ENCODE results near the gene LRP2. TPM values are rescaled to one million over a fixed set of nuclear protein-coding genes. Genes with fewer than 3 reads are reported as not detected.
"Not testable (repeated sequence)": the region's sequence is repeated elsewhere in the genome, so short reads cannot be mapped to it uniquely, and the experiment has no call there.

Gene LRP2
- total and polyA plus RNA-seq, 8 donors, result 2.5 to 34.6 (median 4.0) TPM

DNA sequence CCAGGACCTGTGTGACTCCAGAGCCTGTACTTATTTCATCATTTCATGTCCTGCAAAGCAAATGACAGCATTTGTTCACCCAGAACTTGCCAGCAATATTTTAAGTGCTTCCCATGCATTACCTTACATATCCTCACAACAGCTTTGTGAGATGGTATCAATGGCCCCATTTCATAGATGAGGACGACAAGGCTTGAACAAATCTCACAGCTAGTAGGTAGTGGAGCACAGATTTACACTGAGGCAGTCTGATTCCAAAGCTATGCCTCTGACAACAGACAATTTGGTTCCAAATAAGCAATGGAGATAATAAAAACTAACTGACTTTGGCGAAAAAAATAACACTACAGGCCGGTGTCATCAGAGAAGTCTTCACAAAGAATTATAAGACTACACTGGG is 33.5 kb downstream of the LRP2 start:
- H3K9me3 ChIP-seq, result no peaks in the 10 kb centered on the region
- peaks cover 0 to 5% of the 10 kb centered on the region in 2 donors for H3K27me3 ChIP-seq
- no peaks in the 10 kb centered on the region for H3K36me3 ChIP-seq
- intact Hi-C loops (cut with DNase I), result no loop called here
- no peak overlapping the region for H3K4me3 ChIP-seq
- no peak overlapping the region for H3K27ac ChIP-seq
- no peak for TF ChIP-seq CTCF (IDR thresholded peaks at IDR 0.05)
- ATAC-seq (no peak), DNase-seq (no peak)
- no peaks in the 10 kb centered on the region for H3K4me1 ChIP-seq

DNA sequence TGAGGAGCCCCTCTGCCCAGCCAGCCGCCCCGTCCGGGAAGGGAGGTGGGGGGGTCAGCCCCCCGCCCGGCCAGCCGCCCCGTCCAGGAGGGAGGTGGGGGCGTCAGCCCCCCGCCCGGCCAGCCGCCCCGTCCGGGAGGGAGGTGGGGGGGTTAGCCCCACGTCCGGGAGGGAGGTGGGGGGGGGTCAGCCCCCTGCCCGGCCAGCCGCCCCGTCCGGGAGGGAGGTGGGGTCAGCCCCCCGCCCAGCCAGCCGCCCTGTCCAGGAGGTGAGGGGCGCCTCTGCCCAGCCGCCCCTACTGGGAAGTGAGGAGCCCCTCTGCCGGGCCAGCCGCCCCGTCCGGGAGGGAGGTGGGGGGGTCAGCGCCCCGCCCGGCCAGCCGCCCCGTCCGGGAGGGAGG is 34.5 kb downstream of the LRP2 start:
- H3K4me1 ChIP-seq; intact Hi-C loops (cut with DNase I); ATAC-seq; H3K36me3 ChIP-seq; H3K9me3 ChIP-seq; H3K4me3 ChIP-seq; DNase-seq; H3K27ac ChIP-seq: not testable (repeated sequence)
- H3K27me3 ChIP-seq, result peaks cover 0 to 11% of the 10 kb centered on the region in 2 donors

DNA sequence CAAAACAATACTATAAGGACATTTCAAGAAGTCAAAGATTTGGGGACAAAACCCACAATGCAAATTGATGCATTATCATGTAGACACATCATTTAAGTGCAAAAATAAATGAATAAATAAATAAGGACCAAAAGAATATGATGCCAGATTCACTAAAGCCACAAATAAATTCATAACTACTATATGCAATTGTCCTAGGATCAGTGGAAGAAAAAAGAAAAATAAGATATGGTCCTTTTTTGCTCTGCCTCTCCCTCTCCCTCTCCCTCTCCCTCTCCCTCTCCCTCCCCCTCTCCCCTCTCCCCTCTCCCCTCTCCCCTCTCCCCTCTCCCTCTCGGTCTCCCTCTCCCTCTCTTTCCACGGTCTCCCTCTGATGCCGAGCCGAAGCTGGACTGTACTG is 36.4 kb downstream of the LRP2 start:
- intact Hi-C loops (cut with DNase I); H3K27ac ChIP-seq; H3K36me3 ChIP-seq; DNase-seq; H3K4me3 ChIP-seq; ATAC-seq; H3K9me3 ChIP-seq; H3K4me1 ChIP-seq: not testable (repeated sequence)
- H3K27me3 ChIP-seq, result peaks cover 0 to 11% of the 10 kb centered on the region in 2 donors

DNA sequence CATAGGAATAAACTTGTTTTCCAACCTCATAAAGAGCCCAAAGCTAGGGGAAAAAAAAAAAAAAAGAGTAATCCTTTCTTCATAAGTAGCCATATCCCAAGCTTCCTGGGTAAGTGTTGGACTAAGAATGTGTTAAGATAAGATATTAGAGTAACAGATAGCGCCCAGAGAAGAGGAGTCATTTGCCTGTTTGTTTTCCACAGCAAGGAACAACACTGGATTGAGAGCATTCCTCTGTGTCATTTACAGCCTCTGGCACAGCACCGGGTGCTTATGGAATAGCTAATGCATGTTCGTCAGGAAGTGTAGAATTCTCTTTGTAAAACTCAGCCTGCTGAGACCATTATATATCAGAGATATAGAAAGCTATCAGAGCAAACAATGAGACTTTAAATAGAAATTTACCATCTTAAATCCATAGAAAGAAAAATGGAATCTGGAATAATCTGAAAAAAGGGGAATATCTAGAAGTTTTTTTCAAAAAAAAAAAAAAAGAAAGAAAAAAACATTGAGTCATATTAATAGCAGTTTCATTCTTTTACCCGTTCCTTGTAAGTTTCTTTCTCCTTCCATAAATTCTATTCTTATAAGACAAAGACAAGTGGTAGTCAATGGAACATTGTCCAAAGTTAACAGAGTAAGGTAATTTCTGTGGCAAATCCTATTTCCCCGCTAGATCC is 37.6 kb downstream of the LRP2 start:
- Histone ChIP-seq H3K36me3 (no peaks in the 10 kb centered on the region), H3K9me3 (no peaks in the 10 kb centered on the region), H3K4me3 (no peak overlapping the region), H3K27ac (no peak overlapping the region), H3K4me1 (no peaks in the 10 kb centered on the region), H3K27me3 (peaks cover 0 to 7% of the 10 kb centered on the region in 2 donors)
- no peak for TF ChIP-seq CTCF (IDR thresholded peaks at IDR 0.05)
- no peak for DNase-seq
- ATAC-seq, result no peak
- intact Hi-C loops (cut with DNase I), result no loop called here

DNA sequence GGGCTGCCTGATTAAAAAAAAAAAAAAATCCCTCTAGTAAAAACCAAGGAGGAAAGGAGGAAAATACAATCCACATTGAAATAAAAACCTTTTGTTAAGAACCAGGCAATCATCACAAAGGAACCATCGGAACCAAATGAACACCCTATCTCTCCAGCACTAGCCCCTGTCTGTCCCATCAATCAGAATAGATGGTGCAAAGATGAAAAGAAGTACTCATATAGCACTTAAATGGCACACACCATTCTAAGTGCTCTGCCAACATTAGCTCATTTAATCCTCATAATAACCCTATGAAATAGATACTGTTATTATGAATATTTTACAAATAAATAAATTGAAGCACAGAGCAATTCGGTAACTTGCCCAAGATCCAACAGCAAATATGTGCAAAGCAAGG is 38.5 kb downstream of the LRP2 start:
- no peak overlapping the region for H3K4me3 ChIP-seq
- TF ChIP-seq CTCF (IDR thresholded peaks at IDR 0.05), result no peak
- H3K4me1 ChIP-seq, result no peaks in the 10 kb centered on the region
- H3K36me3 ChIP-seq, result no peaks in the 10 kb centered on the region
- intact Hi-C loops (cut with DNase I), result no loop called here
- no peaks in the 10 kb centered on the region for H3K9me3 ChIP-seq
- H3K27me3 ChIP-seq, result peaks cover 0 to 5% of the 10 kb centered on the region in 2 donors
- H3K27ac ChIP-seq, result no peak overlapping the region
- ATAC-seq (no peak), DNase-seq (no peak)

DNA sequence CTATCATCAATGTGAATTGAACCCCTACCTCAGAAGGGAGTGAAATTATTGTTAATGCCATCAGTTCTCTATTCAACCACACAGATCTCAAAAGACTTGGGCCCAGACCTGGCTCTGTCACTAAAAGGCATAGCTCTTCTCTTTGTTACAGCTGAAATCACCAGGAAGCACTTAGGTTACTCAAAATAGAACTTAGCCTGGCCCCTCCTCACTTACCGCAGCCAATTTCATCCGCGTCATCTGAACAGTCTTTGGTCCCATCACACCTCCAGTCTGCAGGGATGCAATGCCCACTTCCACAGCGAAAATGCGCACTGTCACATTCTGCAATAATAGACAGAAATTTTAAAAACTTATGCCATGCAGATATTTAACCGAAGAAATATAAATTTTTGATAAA is 41.8 kb downstream of the LRP2 start:
- H3K36me3 ChIP-seq, result no peaks in the 10 kb centered on the region
- H3K27ac ChIP-seq, result no peak overlapping the region
- ATAC-seq (no peak), DNase-seq (no peak)
- no peak for TF ChIP-seq CTCF (IDR thresholded peaks at IDR 0.05)
- no peak overlapping the region for H3K4me3 ChIP-seq
- H3K27me3 ChIP-seq, result peaks cover 0 to 5% of the 10 kb centered on the region in 2 donors
- H3K9me3 ChIP-seq, result no peaks in the 10 kb centered on the region
- intact Hi-C loops (cut with DNase I), result no loop called here
- H3K4me1 ChIP-seq, result no peaks in the 10 kb centered on the region

Measured in left lung (tissue), 10 donors.